Measurements from ENCODE around the gene GAK.
"Not testable (repeated sequence)": the region's sequence is repeated elsewhere in the genome, so short reads cannot be mapped to it uniquely, and the experiment has no call there.

The GAK gene

DNA sequence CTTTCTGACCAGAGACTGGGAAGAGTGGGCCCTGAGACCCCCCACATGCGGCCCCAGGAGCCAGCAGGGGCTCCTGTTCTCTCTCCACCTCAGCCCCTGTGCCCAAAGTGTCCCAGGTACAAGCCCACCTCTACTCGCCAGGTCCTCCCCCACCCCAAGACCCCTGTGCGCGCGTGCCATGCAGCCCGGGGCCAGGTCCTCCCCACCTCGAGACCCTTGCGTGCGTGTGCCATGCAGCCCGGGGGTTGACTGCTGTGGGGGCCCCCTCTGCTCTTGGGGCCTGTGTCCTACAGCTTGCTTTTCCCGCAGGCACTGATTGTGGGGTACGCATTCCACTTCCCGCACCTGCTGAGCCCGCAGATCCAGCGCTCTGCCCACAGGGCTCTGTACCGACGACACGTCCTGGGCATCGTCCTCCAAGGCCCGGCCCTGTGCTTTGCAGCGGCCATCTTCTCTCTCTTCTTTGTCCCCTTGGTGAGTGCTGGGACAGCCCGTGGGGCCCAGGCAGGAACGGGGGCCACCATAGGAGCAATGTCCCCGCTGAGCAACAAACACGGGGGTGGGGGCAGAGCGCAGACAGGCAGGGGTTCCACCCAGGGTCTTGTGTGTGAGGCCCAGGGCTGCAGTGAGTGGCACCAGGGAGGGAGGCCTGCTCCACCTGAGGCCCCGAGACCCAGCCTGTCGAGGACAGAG, 20.9 kb upstream of the GAK start:
- DNase-seq = no peak

DNA sequence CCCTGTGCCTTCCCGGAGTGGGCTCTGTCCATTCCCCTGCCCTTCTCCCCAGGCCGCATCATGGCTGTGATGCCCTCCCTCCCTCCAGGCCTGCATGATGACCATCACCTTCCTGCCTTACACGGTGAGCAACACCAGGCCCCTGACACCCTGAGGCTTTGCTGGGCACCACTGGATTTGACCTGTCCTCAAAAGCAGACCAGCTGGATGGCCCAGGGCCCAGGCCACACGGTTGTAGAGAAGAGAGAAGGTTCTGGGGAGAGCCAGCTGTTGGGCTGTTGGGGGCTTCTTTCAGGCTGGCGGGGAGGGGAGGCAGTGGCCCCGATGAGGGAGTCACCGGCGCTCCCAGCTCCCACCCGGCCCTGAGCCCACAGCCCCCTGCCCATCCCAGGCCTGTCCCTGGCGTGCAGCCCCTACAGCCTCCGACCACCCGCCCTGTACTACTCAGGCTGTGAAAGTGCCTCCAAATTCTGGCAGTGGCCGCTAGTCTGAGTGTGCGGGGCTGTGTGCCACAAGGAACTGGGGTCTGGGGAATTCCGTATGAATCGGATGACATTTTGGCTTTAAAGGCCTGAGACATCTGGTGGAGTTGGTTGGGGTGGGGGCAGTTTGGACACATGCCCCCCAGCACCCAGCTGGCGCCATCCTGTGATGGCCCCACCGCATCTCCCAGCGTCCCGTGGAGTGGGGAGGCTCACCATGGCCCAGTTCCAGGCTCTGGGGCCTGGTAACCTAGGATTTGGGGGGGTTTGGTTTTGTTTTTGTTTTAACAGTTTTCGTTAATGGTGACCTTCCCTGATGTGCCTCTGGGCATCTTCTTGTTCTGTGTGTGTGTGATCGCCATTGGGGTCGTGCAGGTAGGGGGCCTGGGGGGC, 19.7 kb upstream of the GAK start:
- no peak for DNase-seq

DNA sequence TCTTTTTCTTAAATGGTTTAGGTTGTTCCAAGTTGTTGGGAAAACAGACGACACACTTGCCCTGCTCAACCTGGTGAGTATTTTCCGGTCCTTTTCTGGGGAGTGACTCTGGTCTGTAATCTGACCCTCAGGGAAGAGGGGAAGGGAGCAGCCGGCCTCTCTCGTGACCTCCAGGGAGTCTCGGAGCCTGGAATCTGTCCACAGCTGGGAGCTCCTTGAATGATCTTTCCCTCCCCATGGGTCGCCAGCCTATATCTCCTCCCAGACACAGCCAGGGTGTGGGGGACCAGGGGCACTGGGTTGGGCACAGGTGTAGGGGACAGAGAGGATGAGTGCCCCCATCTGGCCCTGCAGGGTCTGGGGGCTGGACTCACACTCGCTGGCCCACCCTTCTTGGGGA, 19.1 kb upstream of the GAK start:
- no peak for DNase-seq

DNA sequence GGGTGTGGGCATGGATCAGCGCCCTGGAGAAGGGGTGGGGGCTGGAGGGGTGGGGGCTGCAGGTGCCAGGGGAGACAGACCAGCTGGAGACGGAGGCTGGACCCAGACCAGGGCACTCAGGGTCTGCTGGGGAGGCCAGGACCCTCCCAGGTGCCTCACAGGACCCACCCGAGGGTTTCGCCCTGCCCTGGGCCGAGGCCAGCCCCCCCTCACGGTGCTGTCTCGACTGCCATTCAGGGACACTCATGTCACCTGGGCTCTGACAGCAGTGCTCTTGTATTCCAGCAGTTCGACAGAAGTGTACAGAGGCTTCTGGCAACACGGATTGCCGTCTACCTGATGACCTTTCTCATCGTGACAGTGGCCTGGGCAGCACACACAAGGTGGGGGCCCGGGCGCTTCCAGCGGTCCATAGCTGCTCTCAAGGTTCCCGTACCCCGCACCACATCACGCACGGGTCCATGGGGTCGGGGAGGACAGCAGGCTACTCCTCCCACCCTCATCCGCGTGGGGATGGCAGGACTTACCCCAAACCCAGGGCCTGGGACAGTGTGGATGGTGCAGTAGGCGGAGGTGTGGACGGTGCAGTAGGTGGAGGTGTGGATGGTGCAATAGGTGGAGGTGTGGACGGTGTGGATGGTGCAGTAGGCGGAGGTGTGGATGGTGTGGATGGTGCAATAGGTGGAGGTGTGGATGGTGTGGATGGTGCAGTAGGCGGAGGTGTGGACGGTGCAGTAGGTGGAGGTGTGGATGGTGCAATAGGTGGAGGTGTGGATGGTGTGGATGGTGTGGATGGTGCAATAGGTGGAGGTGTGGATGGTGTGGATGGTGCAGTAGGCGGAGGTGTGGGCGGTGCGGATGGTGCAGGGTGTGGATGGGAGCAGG, 18.3 kb upstream of the GAK start:
- no peak for DNase-seq

DNA sequence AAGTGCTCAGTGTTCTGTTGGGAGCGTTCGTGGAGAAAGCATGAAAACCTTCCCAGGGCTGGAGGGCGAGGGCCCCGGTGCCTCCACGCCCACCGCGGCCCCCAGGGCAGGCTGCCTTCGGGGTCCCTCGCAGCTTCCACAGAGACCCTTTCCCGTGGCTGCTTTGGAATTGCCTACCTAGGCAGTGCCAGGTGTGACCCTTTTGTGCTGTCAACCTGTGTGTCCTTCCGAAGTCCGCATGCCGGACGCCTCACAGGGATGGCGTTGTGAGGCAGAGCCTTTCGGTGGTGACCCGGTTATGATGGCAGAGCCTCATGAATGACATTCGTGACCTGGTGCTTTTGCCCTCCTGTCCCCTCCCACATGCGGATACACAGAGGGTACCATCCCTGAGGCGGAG, 17.5 kb upstream of the GAK start:
- no peak for DNase-seq

DNA sequence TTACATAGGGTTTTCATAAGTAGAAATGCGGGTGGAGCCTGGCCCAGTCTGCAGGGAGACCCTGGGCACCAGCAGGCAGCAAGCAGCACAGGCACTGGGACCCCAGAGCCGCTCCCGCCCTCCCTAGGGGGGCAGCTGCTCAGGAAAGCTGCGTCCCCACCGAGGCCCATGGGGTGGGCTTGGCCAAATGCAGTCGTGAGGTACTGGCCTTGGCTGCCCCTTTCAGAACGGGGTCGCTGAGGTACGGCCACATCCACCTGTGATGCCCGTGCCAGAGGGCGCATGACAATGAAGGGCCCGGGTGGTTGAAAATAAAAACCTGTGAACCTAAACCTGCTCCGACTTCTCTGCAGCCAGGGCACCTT, 16.8 kb upstream of the GAK start:
- DNase-seq = no peak

DNA sequence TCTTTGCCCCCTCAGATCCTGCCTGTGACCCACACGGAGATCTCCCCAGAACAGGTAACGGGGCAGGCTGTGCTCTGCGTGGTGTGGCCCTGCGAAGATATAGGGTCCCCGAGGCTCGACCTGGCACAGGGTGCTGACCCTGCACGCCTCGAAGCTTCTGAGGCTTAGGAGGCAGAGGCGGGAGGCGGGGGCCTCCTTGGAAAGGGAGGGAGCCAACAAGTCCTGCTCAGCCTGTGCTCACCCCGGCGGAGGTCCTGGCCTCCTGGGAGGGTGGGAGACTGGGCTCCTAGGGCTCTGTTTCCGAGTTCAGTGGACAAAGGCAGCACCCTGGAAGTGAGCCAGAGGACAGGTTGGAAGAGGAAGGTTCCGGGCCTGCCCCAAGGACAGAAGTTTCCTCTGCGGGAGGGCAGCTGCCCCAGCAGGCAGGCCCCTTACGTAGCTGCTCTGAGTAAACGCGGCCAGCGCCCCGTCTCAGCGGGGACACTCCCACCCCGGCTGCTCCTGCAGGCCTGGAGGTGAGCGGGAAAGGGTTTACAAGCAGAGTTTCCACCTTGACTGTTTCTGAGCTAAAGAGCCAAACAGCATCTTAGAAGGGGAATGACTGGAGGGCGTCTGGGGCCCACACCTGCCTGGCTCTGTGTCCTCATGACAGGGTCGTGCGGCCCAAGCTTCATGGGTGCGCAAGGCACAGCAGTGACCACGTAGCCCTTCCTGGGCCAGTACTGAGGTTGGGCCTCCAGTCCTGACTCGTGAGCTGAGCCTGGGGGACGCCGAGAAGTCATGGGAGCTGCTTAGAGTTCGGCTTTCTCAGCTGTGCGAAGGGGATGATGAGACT, 16.2 kb upstream of the GAK start:
- no peak for DNase-seq

DNA sequence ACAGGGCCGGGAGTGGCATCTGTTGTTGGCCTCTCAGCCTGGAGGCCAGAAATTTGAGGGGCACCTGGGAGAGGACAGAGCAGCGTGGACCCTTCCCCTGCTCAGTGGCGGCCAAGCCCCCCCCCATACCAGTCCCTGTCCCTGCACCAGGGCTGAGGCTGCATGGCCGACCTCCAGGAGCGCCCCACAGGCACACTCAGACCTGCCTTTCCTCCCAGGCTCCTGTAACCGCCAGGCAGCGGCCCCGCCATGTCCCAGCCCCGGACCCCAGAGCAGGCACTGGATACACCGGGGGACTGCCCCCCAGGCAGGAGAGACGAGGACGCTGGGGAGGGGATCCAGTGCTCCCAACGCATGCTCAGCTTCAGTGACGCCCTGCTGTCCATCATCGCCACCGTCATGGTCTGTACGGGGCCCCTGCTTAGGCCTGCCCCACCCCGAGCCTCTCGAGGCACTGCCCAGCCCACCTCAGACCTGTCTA, 15.4 kb upstream of the GAK start:
- no peak for DNase-seq

DNA sequence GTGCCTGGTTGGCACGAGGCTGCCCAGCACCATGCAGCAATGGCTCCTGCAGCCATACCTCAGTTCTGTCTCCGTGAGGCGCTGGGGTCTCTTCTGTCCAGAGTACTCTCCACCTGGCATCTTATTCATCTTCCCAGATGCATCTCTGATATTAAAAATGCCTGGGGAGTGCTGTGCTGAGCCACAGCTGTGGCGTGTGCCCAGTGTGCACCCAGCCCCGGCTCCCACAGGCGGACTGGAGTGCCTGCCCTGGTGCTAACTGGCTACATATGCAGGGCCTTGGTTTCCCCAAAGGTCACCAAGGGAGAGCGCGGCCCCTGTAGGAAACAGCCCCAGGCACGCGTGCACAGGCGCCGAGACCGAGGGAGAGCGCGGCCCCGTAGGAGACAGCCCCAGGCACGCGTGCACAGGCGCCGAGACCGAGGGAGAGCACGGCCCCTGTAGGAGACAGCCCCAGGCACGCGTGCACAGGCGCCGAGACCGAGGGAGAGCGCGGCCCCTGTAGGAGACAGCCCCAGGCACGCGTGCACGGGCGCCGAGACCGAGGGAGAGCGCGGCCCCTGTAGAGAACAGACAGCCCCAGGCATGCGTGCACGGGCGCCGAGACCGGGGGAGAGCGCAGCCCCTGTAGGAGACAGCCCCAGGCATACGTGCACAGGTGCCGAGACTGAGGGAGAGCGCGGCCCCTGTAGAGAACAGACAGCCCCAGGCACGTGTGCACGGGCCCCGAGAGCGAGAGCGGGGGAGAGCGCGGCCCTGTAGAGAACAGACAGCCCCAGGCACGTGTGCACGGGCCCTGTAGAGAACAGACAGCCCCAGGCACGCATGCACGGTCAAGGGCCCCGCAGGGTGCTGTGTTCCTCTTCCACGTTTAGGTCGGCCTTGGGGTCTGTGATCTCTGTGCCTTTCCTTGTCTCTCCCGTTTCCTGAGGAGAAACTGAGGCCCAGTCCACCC, 14.7 kb upstream of the GAK start:
- DNase-seq = no peak

DNA sequence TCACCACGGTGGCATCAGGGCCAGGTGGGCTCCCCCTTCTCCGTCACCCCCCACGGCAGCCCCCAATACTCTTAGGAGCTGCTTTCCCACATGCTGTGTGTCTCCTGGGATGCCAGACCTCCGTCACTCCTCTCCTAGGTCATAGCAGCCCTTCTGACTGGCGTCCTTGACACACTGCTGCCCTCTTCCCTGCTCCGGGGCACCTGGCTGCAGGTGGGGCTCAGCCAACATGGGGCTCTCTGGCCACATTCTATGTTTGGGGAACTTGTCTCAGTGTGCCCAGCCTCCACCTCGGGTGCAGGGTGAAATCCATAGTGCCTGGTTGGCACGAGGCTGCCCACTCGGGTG, 14.0 kb upstream of the GAK start:
- DNase-seq = no peak

DNA sequence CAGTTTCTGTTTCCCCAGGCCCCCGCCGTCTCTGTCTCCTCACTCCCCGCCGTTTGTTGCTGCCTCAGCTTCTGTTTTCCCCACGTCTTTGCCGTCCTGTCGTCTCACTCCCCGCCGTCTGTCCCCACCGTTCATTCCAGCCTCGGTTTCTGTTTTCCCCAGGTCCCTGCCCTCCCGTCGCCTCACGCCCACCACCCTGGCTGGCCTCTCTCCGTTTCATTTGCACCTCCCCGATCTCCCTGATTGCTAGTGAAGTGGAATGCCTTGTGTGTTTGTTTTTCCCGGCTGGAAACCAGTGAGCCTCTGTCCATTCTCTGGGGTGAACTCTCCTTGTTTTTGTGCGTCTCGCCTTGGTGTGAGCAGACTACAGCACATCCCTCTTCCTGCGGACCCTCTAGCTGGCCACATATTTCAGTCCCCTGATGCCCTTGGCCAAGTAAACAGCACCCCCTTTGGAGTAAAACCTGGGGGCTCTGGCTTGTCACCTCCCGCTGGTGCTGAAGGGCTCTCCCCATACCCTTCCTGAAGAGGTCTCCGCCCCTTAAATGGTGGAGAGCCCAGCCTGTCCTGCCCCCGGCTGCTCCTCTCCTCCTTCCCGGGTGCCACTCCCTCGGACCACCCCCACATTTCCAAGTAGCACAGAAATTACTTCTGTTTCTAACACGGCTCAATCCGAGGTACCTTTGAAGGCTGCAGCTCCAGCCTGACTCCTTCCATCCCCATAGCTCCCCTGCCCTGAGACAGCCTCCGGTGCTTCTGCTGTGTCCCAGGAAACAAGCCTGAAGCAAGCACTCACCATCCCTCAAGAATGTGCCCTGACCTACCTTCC, 13.4 kb upstream of the GAK start:
- no peak for DNase-seq

DNA sequence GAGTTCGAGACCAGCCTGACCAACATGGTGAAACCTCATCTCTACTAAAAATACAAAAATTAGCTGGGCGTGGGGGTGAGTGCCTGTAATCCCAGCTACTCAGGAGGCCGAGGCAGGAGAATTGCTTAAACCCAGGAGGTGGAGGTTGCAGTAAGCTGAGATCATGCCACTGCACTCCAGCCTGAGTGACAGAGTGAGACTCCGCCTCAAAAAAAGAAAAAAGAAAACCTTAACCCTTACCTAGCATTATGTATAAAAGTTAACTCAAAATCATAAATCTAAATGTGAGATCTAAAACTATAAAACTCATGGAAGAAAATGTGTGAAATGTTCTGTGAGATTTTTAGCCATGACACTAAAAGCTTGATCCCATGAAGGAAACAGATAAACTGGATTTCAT, 7.4 kb upstream of the GAK start:
- DNase-seq = not testable (repeated sequence)

DNA sequence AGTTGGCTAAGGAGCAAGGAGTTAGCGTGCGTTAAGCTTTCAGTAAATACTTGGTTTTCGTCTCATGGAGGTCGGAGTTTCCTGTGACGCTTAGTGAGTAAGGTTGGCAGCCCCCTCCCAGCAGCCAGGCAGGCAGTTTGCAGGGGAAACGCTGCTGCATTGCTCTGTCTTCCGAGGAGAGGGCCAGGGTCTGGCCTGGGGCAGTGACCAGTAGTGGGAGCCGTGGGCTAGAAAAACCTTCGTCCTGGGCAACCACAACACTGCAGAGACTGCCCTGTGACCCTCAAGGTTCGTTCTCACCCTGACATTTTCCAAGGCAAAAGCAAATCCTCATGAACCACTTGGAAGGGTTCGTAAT, 576 bp upstream of the GAK start:
- no peak for DNase-seq

DNA sequence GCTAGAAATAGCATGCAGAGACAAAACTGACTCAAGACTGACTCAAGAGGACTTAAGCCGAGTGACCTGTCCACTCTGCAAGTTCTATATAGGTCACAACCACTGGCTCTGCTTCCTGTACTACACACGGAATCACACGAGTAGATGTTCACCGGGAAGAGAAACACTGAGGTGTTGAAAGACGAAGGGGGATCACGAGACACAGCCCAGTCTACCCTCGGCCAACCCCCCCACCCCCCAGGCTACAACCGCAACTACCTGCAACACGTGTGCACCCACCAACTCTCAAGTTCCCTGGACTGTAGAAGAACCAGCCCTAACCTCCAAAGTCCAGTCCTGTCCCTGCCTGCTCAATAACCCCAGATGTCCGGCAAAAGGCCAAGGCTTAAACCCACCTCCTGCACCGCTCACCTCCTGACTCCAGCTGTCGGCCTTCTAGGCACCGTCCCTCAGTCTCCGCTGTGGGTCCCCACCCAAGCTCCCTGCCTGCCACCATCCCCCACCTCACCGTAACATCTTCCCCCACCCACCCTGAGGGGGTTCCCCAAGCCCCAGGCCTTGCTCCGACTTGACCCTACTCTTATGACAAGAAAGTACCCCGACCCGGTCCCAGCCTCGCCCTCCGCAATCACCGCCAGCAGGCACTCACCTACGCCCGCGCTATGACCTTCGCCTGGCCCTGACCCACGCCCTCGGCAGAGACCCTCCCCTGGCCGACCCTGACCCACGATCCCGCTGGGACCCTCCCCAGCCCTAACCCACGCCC, 739 bp downstream of the GAK start:
- peak; percentile 40 for DNase-seq

DNA sequence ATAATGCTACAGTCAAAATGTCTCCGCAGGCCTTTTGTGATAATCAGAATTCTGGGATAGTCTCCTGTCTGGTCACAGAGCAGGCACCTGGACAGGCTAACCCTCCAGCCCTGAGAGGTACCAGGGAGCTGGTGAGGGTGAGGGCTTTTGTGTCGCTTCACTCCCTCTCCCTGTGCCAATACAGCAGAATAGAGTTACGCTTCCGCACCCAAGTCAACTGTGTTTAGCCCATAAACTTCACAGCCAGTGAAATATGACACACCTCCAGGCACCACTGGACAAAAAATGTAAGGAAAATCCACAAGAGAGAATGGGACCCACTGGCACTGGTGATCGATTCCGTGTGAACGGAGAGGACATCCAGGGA, 1.3 kb downstream of the GAK start:
- DNase-seq = no peak

DNA sequence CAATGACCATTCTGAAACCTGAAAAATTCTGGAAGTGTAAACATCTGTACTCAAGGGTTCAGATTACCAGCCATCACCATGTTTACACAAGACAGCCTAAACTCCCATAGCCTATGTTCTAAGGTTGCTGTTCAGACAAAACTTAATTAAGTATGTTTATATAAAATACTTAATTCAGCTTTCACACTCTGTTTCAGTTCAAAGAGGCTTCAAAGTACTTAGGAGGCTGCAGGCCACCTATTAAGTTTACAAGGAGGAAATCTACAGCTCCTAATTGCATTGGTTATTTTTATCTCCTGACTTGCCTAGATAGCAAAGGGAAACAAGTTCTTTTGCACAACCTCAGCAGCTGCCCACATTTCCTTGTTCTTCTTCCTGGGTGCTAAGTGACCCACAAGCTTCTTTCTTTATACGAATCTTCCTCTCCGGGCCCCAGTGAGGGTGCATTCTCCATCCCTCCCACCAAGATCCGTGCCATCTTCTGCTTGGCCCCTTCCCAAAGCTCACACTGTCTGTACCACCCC, 2.0 kb downstream of the GAK start:
- no peak for DNase-seq

DNA sequence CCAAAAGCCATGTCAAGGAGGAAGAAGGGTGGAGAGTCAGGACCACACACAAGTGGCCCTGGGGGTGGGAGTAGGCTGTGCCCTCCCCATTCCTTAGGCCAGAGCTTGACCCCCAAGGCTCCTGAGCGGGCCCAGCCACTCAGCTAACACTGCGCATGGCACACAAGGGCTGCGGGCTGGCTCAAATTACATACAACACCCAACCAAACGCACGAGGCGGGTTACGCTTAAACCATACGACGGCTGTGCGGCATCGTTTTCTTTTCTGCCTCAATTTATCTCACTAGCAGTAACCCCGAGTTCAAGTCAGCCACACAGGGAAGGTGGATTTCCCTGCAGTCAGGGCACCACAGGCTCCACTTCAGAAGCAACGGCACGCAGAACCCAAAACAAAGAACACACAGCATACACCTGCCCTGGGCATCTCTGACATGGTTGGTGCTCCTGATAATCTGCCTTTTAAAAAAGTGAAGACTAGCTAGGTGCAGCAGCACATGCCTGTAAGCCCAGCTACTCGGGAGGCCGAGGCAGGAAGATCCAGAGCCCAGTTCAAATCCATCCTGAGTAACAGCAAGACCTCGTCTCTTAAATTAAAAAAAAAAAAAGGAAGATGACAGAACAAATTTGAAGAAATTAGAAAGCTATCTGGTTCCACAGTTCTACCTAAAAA, 2.9 kb downstream of the GAK start:
- DNase-seq = no peak

DNA sequence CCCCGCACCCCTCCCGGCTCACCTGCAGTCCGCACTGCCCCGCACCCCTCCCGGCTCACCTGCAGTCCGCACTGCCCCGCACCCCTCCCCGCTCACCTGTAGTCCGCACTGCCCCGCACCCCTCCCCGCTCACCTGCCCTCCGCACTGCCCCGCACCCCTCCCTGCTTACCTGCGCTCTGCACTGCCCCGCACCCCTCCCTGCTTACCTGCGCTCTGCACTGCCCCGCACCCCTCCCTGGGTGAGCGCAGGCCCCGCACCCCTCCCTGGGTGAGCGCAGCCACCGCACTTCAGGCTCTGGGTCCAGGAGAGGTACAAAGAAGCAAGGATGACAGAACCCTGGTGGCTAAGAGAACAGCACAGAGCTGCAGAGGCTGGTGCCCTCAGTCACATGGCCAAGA, 4.5 kb downstream of the GAK start:
- DNase-seq = not testable (repeated sequence)

DNA sequence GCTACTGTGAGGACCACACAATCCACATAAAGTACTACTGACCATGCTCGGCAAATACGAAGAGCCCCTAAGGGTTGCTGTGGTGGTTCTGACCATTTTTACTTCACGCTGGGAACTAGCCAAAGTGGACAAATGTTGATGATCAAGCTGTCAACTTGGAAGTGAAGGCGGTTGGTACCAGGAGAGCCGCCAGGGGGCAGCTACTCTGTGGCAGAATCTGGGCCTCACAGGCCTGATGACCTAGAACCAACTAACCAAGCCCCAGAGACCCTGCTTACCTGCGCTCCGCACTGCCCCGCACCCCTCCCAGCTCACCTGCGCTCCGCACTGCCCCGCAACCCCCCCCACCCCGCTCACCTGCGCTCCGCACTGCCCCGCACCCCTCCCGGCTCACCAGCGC, 5.6 kb downstream of the GAK start:
- no peak for DNase-seq

Measured in CD4-positive, alpha-beta T cell treated with Interleukin-12 subunit alpha and Interleukin-12 subunit beta, for 1 hour (primary cell).